ENCODE data around the gene PASD1. TPM values are rescaled to one million over a fixed set of nuclear protein-coding genes. Genes with fewer than 3 reads are reported as not detected.
A peak's percentile ranks its signal among the peaks of the same experiment; 100 is the strongest.

The PASD1 gene
- total RNA-seq, 1 experiment from 2014 or later: not detected

GRCh38 chrX:151713849-151714248 lies 150.4 kb downstream of the PASD1 start:
- peaks cover 34% of the 10 kb centered on the region for H3K27me3 Mint-ChIP-seq (ENCODE audit: unreplicated experiment)
- peak; percentile 56 for TF ChIP-seq CTCF (IDR thresholded peaks at IDR 0.05; ENCODE audit: unreplicated experiment)
- no peaks in the 10 kb centered on the region for H3K9me3 Mint-ChIP-seq (ENCODE audit: low read depth, unreplicated experiment)
- no peak overlapping the region for H3K27ac Mint-ChIP-seq (ENCODE audit: unreplicated experiment)
- intact Hi-C loops (cut with micrococcal nuclease; ENCODE audit: unreplicated experiment): loop anchor here (5.0 kb wide), 1 partner anchor 1103 kb away; no protein-coding TSS in a partner anchor
- no peak overlapping the region for H3K4me3 Mint-ChIP-seq (ENCODE audit: low read depth, unreplicated experiment)
- H3K4me1 Mint-ChIP-seq (ENCODE audit: low read depth, unreplicated experiment): no peaks in the 10 kb centered on the region
- no TSS peak for BruUV-seq (replicated peaks)
- no peaks in the 10 kb centered on the region for H3K36me3 Mint-ChIP-seq (ENCODE audit: insufficient read depth, unreplicated experiment)
- CTCF ChIA-PET: interaction anchor here (0.7 kb wide), 1 partner anchor 1451 kb away, joined by 3 read pairs; no protein-coding TSS in a partner anchor
- DNase-seq: peak; percentile 62

- CTCF ChIA-PET: no interaction called here
- no TSS peak for BruUV-seq (replicated peaks)
- no peak for DNase-seq
- Mint-ChIP-seq H3K4me3 (ENCODE audit: low read depth, unreplicated experiment) (no peak overlapping the region), H3K36me3 (ENCODE audit: insufficient read depth, unreplicated experiment) (no peaks in the 10 kb centered on the region), H3K4me1 (ENCODE audit: low read depth, unreplicated experiment) (no peaks in the 10 kb centered on the region), H3K27ac (ENCODE audit: unreplicated experiment) (no peak overlapping the region), H3K9me3 (ENCODE audit: low read depth, unreplicated experiment) (no peaks in the 10 kb centered on the region), H3K27me3 (ENCODE audit: unreplicated experiment) (peaks cover 36% of the 10 kb centered on the region)
- intact Hi-C loops (cut with micrococcal nuclease; ENCODE audit: unreplicated experiment): loop anchor here (5.0 kb wide), 1 partner anchor 1103 kb away; no protein-coding TSS in a partner anchor
- TF ChIP-seq CTCF (IDR thresholded peaks at IDR 0.05; ENCODE audit: unreplicated experiment): no peak
Measured at GRCh38 chrX:151714362-151714761, 150.9 kb downstream of the PASD1 start.

- Mint-ChIP-seq H3K4me1 (ENCODE audit: low read depth, unreplicated experiment) (no peaks in the 10 kb centered on the region), H3K27me3 (ENCODE audit: unreplicated experiment) (peaks cover 36% of the 10 kb centered on the region), H3K9me3 (ENCODE audit: low read depth, unreplicated experiment) (no peaks in the 10 kb centered on the region), H3K27ac (ENCODE audit: unreplicated experiment) (no peak within 1 kb of the TSS), H3K36me3 (ENCODE audit: insufficient read depth, unreplicated experiment) (no peaks in the 10 kb centered on the region), H3K4me3 (ENCODE audit: low read depth, unreplicated experiment) (no peak within 1 kb of the TSS)
- intact Hi-C loops (cut with micrococcal nuclease; ENCODE audit: unreplicated experiment): no loop called here
- no peak for TF ChIP-seq CTCF (IDR thresholded peaks at IDR 0.05; ENCODE audit: unreplicated experiment)
- BruUV-seq (replicated peaks): no TSS peak
- no peak for DNase-seq
- CTCF ChIA-PET: no interaction called here
Measured at GRCh38 chrX:151715752-151716151, 152.3 kb downstream of the PASD1 start, which contains the start of gene FATE1. TSS of gene FATE1 (plus strand) at chrX:151716035. CDS start at chrX:151716120, 85 bp downstream.

GRCh38 chrX:151722241-151722846 lies 158.9 kb downstream of the PASD1 start:
- H3K4me1 Mint-ChIP-seq (ENCODE audit: low read depth, unreplicated experiment): no peaks in the 10 kb centered on the region
- intact Hi-C loops (cut with micrococcal nuclease; ENCODE audit: unreplicated experiment): no loop called here
- no peaks in the 10 kb centered on the region for H3K9me3 Mint-ChIP-seq (ENCODE audit: low read depth, unreplicated experiment)
- peaks cover 52% of the 10 kb centered on the region for H3K27me3 Mint-ChIP-seq (ENCODE audit: unreplicated experiment)
- peak; percentile 37 for DNase-seq
- CTCF ChIA-PET: no interaction called here
- no peak overlapping the region for H3K27ac Mint-ChIP-seq (ENCODE audit: unreplicated experiment)
- no peaks in the 10 kb centered on the region for H3K36me3 Mint-ChIP-seq (ENCODE audit: insufficient read depth, unreplicated experiment)
- no peak overlapping the region for H3K4me3 Mint-ChIP-seq (ENCODE audit: low read depth, unreplicated experiment)
- BruUV-seq (replicated peaks): no TSS peak
- peak; percentile 27 for TF ChIP-seq CTCF (IDR thresholded peaks at IDR 0.05; ENCODE audit: unreplicated experiment)

Measured in Calu3 (cell line).